ENCODE measurements around the gene GPC1. TPM values are rescaled to one million over a fixed set of nuclear protein-coding genes. Genes with fewer than 3 reads are reported as not detected.
A peak's percentile ranks its signal among the peaks of the same experiment; 100 is the strongest.

The GPC1 gene
- total RNA-seq, 1 donor from 2014 or later: 65.7 TPM

DNA sequence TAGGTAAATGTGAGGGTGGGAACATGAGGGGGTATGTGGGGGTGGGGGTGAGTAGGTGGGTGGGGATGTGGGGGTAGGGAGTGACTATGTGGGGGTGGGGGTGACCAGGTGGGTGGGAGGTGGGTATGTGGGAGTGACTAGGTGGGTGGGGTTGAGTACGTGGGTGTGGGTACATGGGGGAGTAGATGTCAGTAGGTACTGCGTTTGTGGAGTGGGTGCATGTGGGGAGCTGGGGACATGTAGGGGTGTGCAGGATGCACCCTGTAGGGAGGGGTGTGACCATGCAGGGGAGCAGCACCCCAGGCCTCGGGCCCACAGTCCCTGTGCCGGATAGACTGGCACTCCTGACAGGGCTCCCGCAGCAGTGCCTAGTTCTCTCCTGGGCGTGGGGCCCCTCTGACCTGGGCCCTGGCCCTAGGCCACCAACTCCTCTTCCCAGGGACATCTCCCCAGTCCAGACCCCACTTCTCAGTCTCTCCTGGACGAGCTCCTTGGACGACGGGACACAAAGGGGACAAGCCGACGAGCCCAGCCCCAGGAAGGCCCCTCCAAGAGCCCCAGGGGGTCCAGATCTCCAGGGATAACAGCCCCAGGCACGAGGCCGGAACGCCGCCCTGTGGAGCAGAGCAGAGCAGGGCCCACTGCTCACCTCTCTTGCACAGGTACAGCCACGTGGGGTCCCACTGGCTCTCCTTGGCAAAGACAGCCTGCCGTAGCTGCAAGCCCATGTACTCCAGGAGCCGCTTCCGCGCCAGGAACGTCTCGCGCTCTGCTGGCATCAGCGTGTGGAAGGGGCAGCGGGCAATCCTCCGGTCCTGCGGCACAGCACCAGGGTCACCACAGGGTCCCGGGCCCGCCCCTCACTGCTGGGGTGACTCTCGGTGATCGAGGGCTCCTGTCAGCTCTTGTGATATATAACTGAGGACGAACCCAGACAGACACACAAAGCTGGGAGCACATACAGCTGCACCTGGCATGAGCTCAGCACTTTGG is 64.1 kb downstream of the GPC1 start:
- peak; percentile 2 for DNase-seq (ENCODE audit: low spot score)

DNA sequence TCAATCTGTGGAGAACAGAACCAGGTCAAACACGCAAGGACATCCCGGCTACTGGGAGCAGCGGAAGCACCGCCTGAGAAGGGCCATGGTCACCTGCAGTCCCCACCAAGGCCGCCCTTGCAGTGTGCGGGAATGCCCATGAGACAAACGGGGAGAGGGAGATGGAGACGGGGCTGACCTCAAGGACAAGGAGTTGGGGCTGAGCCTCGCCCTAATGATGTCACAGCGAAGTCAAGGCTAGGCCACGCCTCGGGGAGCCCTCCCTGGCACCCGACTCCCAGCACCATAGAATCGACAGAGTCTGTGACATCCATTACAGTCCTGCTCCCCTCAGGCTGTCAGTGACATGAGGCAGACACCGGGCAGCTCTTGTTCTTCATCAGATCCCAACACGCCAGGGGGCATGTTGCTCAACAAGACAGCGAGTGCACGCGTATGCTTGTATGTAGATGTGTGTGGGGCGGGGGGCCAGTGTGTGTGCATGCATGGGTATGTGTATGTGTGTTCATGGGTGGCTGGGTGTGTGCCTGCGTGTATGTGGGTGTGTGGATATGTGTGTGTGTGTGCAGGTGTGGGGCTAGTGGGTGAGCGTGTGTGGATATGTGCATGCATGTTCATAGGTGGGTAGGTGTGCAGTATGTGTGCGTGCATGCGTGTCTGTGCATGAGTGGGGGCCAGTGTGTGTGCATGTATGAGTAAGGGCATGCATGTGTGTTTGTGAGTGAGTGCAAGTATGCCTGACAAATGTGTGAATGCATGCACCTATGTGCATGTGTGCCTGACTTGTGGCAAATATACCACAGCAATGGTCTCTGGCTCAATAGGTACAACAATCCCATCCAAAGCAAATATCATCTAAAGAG is 65.3 kb downstream of the GPC1 start:
- DNase-seq (ENCODE audit: low spot score): peak; percentile 6

DNA sequence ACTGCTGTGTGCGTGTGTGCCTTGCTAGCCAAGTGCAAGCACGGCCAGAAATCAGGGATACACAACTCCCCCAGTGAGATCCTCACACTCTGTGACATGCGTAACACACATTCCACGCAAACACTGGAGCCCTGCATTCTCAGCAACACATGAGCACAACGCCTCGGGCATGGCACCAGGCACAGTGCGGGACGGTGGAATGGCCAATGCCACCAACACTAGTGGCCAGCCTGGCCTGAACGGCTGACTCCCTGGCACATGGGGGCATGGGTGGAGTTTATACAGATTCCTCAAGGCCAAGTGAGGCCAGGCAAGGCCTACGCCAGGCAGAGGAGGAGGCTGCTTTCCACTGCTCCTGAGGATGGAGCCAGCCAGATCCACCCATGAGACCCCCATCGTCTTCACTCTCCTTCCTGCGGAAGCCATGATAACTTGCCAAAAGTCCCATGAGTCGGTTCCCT is 66.1 kb downstream of the GPC1 start:
- peak; percentile 5 for DNase-seq (ENCODE audit: low spot score)

DNA sequence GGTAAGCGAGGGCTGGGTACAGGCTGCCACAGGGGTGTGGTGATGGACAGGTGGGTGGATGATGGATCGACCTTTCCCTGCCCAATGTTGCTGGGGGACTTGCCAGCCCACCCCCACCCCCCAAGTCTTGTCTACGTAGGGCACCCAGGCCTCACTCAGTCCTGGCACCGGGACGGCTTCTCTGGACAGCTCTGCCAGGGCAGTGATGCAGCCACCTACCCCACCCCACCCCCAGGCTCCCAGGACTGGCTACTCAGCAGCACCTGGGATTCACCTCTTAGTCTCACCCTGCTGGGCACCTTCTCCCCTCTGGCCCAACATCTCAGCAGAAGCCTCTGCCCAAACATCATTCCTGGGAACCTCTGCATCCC is 66.6 kb downstream of the GPC1 start:
- DNase-seq (ENCODE audit: low spot score): no peak

DNA sequence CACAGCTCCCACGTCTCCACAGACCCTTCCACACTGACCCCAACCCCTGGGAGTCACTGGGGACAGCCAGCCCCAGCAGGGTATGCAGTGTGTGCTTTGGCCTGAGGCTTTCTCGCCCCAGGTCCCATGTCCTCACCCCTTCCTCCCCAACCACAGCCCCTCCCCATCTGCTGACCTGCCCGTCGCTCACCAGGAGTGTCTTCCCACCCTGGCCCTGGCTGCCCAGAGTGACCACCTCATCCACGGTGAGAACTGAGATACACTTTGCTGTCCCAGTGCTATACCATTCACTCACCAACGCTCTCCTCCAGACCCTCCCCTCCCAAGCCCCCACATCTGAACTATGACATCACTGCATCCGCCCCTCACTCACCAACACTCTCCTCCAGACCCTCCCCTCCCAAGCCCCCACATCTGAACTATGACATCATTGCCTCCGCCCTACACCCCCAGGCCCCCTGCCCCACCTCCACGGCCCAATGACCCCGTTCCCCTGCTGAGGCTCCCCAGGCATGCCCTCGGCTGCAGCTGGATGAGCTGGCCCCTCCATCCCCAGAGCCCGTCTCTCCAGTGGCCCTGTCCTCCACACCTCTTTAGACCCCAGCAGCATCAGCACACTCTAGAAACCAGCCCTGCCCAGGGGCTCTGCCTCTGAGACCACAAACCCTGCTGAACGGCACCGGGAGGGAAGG is 67.1 kb downstream of the GPC1 start:
- DNase-seq (ENCODE audit: low spot score): peak; percentile 7

DNA sequence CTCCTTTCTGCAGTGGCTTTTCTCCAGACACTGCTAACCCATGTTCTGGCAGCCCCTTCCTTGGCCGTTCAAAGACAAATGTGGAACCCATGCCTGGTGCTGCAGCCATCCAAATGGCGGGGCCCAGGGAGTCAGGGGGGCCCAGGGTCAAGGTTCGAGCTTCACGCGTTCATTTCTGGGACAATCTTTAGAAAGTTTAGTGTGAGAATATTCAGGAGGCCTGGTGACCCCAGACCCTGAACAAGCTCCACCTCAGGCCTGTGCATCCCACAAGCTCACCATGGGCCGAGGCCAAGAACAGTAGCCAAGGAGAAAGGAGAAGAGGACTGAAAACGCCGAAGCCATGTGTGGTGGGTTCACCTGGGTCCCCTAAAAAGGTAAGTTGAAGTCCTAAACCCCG is 67.9 kb downstream of the GPC1 start:
- DNase-seq (ENCODE audit: low spot score): peak; percentile 4

DNA sequence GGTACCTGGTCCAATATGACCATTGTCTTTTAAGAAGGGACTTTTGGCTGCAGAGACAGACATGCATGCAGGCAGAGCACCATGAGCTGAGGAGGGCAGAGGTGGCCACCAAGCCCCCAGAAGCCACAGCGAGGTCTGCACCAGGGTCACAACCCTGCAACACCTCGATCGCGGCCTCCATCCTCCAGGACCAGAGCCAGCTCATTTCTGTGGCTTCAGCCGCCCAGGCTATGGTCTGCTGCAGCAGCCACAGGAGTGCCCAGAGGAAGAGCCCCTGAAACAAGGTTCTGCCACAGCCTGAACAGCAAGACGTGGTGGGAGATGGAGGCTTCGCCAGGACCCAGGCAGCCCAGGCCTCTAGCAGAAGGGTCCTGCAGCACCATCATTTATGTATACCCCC is 68.4 kb downstream of the GPC1 start:
- DNase-seq (ENCODE audit: low spot score): peak; percentile 4

DNA sequence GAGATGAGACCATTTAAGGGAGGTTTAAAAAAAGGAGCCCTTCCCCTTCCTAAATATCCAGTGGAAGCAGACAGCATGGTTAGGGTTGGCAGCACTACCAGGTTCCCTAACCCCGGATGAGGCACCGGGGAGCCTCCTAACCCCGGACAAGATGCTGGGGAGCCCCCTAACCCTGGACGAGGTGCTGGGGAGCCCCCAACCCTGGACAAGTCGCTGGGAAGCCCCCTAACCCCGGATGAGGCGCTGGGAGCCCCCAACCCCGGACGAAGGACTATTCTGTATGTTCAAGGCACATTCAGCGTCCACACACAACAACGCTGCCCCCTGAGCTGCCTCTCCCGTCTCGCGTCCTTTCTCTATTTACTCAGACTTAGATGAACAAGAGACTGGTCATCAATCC is 70.4 kb downstream of the GPC1 start:
- DNase-seq (ENCODE audit: low spot score): no peak

DNA sequence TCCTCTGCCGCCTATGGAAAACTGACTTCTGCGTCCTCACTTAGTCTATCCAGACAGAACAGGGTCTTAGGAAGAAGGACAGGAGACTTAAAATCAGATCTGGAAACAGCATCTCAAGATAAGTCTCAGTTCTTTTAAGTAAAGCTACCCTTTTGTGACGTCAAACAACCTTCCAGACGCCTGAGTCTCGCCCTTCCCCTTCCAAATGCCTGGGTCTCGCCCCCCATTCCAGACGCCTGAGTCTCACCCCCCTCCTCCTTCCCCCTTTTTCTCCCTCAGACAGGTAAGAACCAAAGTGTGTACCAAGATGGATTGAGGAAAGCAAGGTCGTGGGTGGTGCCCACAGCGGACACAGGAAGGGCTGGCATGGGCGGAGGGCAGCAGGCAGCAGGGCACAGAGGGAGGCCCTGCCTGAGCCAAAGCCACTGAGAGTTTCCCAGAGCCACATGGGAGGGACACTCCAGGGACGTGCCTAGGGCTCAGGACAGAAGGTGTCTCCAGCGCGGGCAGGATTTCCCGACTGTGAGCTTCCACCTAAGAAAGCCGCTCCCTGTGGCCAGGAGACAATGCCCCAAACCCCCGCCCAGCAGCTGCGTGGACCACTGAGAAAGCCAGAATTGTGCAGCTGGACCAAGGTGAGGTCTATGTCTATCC is 71.1 kb downstream of the GPC1 start:
- peak; percentile 5 for DNase-seq (ENCODE audit: low spot score)

DNA sequence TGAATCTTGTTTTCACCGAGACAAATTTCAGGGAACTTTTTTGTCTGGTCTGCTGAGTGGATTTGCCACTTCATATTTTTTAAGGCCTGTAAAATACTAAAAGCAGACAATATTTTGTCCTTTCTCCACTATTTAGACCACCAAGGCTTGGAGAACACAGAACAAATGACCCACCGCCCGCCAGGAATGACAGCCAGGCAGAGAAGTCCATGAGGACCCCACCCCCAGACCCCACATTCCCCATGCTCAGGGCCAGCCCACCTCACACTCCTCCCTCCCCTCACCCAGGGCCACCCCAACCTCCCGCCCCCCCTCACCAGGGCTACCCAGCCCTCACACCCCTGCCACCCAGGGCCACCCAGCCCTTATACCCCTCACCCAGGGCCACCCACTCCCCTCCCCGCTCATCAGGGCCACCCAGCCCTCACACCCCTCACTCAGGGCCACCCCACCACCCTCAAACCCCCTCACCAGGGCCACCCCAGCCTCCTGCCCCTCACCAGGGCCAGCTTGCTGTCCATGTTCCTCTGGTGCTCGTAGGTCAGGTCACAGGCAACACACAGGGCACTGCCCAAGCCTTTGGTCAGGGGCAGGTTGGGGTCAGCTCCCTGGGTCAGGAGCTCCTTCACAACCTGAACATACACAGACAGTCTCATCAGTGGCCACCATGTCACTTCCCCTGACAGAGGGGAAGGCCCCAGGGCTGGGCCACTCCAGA is 71.8 kb downstream of the GPC1 start:
- peak; percentile 8 for DNase-seq (ENCODE audit: low spot score)

DNA sequence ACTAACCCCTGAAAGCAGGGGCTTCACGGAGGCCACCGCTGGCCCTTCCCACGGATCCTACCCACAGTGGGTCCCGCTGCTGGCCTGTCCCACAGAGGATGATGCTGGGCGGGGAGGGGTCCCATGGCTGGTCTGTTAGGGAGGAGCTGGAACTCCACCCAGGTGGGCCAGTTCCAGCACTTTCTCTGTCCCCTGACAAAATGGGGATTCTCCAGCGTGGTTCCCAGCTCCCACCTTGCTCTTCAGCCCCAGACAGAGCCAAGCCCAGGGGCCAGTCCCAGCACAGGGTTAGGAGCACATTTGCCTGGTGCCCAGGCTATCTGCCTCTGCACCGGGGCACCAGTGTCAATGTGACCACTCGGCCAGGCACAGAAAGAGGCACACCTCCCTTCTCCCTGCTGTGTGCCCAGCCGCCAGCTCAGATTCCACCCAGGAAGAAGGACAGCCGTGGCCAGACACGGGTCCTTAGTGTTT is 72.4 kb downstream of the GPC1 start:
- peak; percentile 1 for DNase-seq (ENCODE audit: low spot score)

DNA sequence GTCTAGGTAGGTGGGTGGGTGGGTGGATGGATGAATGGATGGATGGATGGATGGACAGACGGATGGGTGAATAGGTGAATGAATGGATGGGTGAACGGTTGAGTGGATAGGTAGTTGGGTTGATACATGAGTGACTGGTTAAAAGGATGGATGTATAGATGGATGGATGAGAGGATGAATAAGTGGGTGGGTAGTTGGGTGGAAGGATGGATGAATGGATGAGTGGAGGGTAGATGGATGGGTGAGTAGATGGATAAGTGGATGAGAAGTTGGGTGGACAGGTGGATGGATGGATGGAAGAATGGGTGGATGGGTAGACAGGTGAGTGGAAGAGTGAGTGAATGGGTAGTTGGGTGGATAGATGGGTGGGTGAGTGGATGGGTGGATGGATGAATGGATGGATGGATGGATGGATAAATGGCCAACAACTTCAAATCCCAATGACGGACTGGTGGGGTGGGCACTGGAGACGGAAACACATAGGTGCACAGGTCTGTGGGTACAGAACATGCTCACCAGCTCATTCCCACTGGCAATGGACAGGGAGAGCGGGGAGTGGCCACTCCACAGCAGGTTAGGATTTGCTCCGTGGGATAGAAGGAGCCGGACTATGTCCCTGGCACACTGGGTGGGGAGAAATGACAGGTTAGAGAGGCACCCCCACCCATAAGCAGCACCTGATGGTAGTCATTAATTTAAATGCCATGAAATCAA is 73.5 kb downstream of the GPC1 start:
- peak; percentile 3 for DNase-seq (ENCODE audit: low spot score)

DNA sequence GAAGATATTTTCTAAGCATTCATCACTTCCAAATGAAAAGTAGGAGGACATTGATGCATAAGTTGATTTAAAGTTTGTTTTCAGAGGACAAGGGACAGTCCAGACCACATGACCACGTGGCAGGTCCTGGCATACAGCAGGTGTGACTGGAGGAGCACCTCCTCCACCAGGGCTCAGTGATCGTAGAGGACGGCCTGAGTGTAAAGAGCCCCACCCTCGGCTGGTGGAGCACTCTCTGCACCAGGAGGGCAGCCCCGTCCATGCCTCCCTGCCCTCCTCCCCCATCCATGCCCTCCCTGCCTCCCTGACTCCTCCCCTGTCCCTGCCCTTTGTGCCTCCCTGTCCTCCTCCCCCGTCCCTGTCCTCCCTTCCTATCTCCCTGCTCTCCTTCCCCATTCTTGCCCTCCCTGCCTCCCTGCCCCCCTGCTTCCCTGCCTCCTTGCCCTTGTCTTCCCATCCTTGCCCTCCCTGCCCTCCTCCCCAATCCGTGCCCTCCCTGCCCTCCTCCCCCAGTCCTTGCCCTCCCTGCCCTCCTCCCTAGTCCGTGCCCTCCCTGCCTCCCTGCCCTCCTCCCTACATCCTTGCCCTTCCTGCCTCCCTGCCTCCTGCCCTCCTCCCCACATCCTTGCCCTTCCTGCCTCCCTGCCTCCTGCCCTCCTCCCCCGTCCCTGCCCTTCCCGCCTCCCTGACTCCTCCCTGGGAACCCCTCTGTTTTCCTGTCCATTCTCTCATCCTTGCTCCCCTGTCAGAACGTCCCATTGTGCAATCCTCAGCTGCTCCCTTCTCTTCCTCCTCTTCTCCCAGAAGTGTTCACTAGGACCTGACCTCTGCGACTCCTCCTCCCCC is 74.4 kb downstream of the GPC1 start:
- DNase-seq (ENCODE audit: low spot score): peak; percentile 4

DNA sequence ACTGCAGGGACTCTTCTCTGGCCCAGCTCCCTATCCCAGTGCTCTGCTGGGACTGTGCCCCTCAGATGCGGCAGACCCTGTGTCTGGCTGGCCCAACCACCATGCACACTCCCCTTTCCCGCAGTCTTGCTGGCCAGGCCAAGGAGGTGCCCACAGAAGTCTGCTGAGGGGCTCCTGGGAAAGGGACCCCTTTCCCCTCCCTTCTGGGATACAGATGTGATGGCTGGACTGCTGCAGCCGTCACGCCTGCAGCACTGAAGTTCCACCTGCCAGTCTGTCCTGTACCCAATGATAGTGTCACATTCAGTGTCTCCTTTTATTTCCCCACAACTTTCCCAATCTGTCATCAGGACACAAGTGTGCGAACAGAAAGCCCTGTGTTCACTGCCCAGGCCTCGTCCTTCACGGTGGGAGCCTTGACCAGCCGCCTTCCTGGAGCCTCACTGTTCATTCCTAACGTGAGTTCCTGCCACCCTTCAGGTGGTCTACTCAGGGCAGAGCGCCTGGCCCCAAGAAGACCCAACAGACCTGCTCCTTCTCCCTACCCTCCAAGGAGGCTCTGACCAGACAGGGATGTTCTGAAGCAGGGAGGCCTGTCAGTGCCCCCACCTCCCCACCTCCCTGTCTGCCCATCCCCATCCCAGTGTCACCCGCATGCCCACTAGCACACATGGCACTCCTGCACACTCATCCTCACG is 75.2 kb downstream of the GPC1 start:
- peak; percentile 4 for DNase-seq (ENCODE audit: low spot score)

DNA sequence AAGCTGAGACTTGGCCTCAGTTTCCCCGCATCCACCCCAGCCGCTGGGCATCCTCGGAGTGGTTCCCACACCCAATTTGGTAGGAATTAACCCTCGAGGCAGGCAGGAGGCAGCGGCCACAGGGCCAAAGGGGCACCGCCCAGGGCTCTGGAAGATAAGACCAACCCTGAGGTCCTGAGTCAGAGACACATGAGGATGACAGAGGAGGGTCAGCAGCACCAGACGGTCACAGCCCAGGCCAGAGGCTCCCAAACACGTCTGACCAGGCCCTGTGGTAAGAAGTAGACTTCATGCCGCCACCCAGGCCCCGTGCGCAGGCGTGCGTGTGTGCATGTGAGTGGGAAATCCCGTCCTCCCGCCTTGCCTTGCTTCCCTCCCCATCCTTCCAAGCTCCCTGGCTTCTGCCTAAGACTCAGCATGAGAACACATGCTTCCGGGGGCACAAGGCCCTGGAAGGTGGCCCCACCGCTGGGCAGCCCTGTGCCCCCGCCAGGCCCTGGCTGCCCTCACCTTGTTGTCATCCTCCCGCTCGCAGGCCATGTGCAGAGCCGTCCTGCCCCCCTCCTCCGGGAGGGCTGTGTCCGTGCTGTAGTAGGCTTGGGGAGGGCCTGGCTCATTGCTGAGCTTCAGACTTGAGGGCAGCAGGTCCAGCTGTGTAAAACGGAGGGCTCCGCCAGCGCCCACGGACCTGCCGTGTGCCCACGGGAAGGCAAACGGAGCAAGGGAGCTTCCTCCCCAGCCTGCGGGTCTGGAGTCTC is 76.1 kb downstream of the GPC1 start:
- peak; percentile 8 for DNase-seq (ENCODE audit: low spot score)

DNA sequence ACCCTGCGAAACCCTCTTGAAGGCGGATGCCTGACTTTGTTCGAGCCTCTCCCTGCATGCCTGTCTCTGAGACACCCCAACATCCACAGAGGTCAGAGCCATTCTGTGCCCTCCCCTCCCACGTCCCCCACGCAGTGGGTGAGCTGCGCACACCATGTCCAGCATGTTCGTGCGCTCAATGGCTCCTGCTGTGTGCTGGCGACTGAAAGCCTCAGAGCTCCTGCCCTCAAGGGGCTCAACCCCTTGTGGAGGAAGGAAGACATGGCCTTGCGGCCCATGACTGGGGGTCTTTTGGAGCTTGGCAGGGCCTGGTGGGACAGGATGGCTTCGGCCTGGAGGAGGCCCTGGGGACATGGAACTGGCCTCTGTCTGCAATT is 76.6 kb downstream of the GPC1 start:
- peak; percentile 4 for DNase-seq (ENCODE audit: low spot score)

DNA sequence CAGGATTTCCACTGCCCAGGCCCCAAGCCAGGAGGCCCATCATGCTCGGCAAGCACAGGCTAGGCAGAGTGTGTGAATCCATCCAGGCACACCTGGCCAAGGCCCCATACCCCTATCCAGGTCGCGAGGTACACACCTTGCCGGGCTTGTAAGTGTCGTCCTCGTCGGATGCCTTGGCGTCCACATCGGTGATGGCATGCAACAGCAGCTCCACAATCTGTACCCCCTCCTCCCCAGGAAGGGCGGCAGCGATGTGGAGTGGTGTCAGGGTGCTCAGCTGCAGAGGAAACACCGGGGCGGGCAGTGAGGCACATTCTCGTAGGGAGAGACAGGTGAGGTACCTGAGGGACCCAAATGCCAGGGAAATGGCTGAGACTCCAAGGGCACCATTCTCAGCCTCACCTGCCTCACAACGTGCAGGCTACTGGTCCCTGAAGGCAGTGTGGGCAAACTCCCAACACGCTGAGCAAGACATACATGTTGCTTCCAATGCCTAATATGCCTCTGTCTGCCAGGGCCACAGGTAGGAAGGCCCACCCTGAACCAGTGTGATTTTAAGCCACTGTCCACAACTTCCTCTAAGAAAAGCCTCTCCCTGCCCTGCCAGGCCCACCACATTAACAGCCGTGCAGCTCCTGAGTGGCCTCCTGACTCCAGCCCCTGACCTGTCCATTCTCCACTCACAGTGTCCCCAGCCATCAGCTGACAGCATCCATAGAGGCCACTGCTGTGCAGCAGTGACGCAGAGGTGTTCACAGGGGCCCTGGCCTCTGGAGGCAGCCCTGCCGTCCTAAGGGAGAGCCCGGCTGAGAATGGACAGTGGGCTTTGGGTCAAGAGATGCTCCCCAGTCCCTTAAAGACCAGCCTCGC is 77.4 kb downstream of the GPC1 start:
- no peak for DNase-seq (ENCODE audit: low spot score)
